ENCODE measurements around the gene EEPD1.
"Not testable (repeated sequence)": the region's sequence is repeated elsewhere in the genome, so short reads cannot be mapped to it uniquely, and the experiment has no call there.

Gene EEPD1

GRCh38 chr7:36215457-36215765, 62.4 kb downstream of the EEPD1 start:
- DNase-seq (ENCODE audit: low read depth) = no peak

GRCh38 chr7:36216063-36216684, 63.1 kb downstream of the EEPD1 start:
- peak; percentile 25 for DNase-seq (ENCODE audit: low read depth)

- no peak for DNase-seq (ENCODE audit: low read depth)
Measured at GRCh38 chr7:36217211-36217960, 64.3 kb downstream of the EEPD1 start.

- no peak for DNase-seq (ENCODE audit: low read depth)
Measured at GRCh38 chr7:36217961-36218284, 64.9 kb downstream of the EEPD1 start.

GRCh38 chr7:36219429-36219828, 66.4 kb downstream of the EEPD1 start:
- no peak for DNase-seq (ENCODE audit: low read depth)

GRCh38 chr7:36223851-36224250, 70.8 kb downstream of the EEPD1 start:
- no peak for DNase-seq (ENCODE audit: low read depth)

GRCh38 chr7:36224934-36225858, 72.1 kb downstream of the EEPD1 start:
- DNase-seq (ENCODE audit: low read depth) = no peak

- no peak for DNase-seq (ENCODE audit: low read depth)
Measured at GRCh38 chr7:36226151-36226550, 73.1 kb downstream of the EEPD1 start.

GRCh38 chr7:36227223-36227622, 74.2 kb downstream of the EEPD1 start:
- peak; percentile 39 for DNase-seq (ENCODE audit: low read depth)

GRCh38 chr7:36228039-36228438, 75.0 kb downstream of the EEPD1 start:
- no peak for DNase-seq (ENCODE audit: low read depth)

- no peak for DNase-seq (ENCODE audit: low read depth)
Measured at GRCh38 chr7:36231406-36231805, 78.4 kb downstream of the EEPD1 start.

GRCh38 chr7:36232555-36232954, 79.5 kb downstream of the EEPD1 start:
- no peak for DNase-seq (ENCODE audit: low read depth)

- no peak for DNase-seq (ENCODE audit: low read depth)
Measured at GRCh38 chr7:36232971-36233550, 80.0 kb downstream of the EEPD1 start.

GRCh38 chr7:36236073-36236472, 83.0 kb downstream of the EEPD1 start:
- no peak for DNase-seq (ENCODE audit: low read depth)

GRCh38 chr7:36238138-36238537, 85.1 kb downstream of the EEPD1 start:
- no peak for DNase-seq (ENCODE audit: low read depth)

GRCh38 chr7:36243356-36243755, 90.3 kb downstream of the EEPD1 start:
- not testable (repeated sequence) for DNase-seq (ENCODE audit: low read depth)

- not testable (repeated sequence) for DNase-seq (ENCODE audit: low read depth)
Measured at GRCh38 chr7:36244001-36244400, 90.9 kb downstream of the EEPD1 start.

- no peak for DNase-seq (ENCODE audit: low read depth)
Measured at GRCh38 chr7:36244429-36244828, 91.4 kb downstream of the EEPD1 start.

GRCh38 chr7:36245684-36246299, 92.7 kb downstream of the EEPD1 start:
- DNase-seq (ENCODE audit: low read depth) = no peak

GRCh38 chr7:36249091-36249490, 96.0 kb downstream of the EEPD1 start:
- DNase-seq (ENCODE audit: low read depth) = no peak

GRCh38 chr7:36253699-36254098, 100.6 kb downstream of the EEPD1 start:
- no peak for DNase-seq (ENCODE audit: low read depth)
